ENCODE data around the gene COL28A1.
"Not testable (repeated sequence)": the region's sequence is repeated elsewhere in the genome, so short reads cannot be mapped to it uniquely, and the experiment has no call there.

Gene COL28A1

GRCh38 chr7:7417414-7417813, 118.3 kb downstream of the COL28A1 start:
- DNase-seq (ENCODE audit: low read depth, low spot score), result no peak

DNA sequence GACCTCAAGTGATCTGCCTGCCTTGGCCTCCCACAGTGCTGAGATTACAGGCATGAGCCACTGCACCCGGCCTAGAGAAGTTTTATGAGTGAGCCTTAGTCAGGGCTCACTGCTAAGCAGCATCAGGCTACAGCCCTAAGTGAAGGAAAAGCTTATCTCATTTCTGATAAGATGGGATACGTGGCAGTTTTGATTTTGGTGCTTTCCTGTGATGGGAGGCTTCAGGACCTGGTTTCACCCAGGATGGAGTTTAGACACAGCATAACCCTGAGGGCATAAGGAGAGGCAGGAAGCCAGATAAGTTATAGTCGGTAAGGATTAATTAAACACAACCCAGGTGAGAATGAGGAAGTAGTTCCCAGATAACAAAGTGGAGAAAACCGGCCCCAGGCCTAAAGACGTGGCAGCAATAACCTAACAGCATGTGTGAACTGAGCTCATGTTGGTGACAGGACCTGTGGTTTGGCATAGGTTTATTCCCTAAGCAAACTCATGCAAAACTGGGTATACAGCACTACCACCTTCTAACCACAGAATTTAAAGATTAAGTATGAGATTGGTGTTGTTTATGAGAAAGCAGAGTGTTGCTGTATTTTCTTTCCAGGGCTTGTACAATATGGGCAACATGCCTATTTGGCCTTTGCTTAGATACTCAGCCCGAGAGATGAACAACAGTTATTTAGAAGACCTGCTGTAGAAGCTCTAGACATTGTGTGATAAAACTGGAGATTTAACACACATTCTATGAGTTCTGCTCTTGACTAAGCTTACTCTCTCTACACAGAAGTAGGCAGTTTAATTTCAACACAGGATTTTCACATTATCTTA, 119.4 kb downstream of the COL28A1 start:
- DNase-seq (ENCODE audit: low read depth, low spot score), result peak; percentile 59

DNA sequence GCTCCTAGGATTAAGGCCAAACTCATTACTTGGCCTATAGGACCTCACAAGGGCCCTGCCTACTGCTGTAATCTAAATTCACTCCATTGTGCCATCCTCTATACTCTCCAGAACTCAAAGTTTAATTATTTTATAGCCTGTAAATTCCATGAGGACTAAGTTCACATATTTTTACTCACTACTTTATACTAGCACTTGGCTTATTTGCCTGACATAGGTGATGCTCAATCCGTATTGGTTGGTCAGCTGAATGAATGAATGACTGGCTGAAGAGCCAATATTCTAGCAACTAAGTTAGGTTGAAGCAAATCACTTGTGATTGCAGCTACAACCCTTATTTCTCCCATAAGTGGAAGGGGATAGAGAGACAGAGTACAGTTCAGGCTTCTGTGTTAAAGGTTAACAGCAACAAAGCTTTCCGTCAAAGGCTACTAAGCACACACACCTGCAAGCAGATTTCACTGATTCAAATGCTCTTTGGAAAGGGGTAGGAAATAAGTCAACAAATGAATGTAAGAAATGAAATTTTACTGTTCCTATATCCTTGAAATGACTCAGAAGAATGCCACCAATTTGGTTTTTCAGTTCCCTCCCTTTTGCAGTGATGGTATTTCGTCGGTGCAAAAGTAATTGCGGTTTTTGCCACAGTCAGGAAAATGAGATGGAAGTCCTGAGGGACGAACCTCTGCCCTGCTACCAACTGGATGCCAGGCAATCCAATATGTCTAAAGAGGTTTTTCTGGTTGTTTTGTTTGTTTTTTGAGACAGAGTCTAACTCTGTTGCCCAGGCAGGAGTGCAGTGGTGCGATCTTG, 120.7 kb downstream of the COL28A1 start:
- DNase-seq (ENCODE audit: low read depth, low spot score), result no peak

GRCh38 chr7:7408001-7408770, 127.5 kb downstream of the COL28A1 start:
- DNase-seq (ENCODE audit: low read depth, low spot score), result no peak

GRCh38 chr7:7405461-7405860, 130.2 kb downstream of the COL28A1 start:
- DNase-seq (ENCODE audit: low read depth, low spot score), result no peak

DNA sequence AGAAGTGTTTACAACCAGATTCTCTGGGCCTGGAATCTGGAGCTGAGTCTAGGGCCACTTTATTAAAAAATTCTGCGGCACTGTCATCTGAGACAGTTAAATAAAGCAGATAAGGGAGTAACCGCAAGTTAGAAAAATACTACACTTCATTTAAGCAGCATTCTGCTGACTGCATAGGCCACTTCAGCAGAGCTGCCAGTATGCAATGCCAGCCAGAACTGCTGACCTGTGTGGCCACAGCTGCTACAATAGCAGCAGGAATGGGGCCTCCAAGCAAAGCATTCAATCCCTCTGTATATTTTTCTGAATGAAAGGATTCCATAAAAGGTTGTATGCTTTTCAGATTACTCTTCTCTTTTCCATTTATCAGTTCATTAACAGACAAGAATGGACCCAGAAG, 136.0 kb downstream of the COL28A1 start:
- peak; percentile 60 for DNase-seq (ENCODE audit: low read depth, low spot score)

DNA sequence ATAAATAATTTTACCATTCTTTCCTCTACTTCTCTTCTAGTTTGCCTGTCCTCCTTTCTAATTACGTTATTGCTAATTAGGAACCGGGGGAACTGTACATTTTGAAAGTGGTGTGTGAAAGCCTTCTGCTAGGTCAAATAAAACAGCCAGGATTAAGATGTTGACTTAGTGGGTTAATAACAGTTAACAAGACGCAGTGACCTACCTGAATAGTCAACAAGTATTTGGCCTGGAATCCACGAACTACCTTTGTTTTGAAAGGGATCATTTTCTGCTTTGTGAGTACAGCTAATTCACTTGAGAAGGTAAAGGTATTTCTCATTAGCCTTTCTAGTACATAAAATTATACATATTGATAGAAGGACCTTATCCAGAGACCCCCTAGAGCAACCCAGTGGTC, 139.9 kb downstream of the COL28A1 start:
- no peak for DNase-seq (ENCODE audit: low read depth, low spot score)

GRCh38 chr7:7388164-7388563, 147.5 kb downstream of the COL28A1 start:
- not testable (repeated sequence) for DNase-seq (ENCODE audit: low read depth, low spot score)

DNA sequence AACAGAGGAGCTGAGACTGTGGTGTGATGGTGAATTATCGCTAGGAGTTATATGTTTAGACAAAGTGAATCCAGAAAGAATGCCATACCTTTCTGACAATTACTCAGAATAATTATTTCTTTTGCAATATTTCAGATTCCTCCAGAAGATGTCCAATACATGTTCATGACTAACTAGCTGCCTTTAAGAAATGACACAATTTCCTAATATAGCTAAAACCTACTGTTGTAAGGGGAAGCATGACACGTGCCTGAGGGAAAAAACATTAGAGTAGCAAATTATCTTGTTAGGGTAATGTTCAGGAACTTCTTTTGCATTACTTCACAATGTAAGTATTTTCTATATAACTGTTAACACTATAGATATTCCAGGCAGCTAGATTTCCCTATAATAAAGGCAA, 150.3 kb downstream of the COL28A1 start:
- no peak for DNase-seq (ENCODE audit: low read depth, low spot score)

DNA sequence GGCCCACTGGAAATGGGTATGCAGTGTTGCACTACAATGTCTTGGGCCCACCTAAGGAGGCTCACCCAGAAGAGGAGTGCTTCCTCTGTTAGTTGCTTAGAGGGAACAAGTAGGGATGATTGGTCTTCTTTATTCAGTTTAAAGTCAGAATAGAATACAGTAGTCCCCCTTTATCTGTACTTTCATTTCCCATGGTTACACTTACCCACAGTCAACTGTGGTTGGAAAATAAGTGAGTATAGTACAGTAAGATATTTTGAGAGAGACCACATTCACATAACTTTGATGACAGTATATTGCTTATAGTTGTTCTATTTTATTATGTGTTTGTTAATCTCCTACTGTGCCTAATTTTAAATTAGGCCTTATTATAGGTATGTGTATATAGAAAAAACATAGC, 151.4 kb downstream of the COL28A1 start:
- no peak for DNase-seq (ENCODE audit: low read depth, low spot score)

DNA sequence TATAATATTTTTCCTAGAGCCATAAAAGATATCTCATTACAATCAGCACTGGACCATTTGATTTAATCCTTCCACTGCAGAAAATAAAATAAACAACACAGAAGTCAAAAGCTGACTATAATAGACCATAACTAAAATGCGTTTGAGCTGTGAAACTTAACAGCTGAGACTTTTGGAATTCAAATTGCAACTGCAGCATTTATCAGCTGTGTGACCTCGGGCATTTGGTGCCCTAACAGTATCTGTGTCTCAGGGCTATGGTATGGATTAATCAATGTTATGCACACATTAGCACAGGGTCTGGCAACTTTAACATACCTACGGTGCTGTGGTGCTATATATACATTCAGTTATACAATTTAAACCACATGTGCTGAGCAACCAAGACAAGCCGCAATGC, 160.1 kb downstream of the COL28A1 start:
- DNase-seq (ENCODE audit: low read depth, low spot score), result no peak

GRCh38 chr7:7370076-7370475, 165.6 kb downstream of the COL28A1 start:
- DNase-seq (ENCODE audit: low read depth, low spot score), result no peak

DNA sequence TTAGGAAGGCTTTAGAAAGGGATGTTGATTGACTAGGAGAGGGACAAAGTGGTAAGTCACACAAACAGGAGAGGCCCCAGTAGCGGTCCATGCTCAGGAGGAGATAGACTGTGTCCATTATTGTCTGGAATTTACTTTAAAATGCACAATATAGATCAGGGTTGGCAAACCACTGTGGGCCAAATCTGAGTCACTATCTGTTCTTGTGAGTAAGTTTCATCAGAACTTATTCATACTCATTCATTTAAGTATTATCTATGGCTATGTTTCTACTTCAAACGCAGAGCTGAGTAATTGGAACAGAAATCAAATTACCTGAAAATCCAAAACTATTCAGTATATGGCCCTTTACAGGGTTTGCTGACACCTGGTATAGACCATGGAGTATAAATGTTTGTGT, 166.5 kb downstream of the COL28A1 start:
- no peak for DNase-seq (ENCODE audit: low read depth, low spot score)

DNA sequence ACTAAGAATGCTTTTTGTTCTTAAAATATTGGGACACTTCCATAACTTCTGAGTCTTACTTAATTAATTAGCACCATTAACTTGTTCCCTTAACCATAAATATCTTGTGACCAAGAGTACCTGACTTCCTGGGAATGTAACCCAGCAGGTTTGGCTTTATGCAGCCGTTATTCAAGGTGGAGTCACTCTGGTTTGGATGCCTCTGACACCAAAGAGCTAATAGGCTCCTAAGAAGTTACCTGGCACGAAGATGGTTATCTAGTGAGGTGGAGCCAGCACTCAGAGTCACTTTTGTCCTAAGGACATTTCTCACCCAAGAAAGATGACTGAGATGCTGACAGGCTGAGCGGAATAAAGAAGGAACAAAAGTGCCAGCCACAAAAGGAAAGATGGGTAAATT, 181.0 kb downstream of the COL28A1 start:
- DNase-seq (ENCODE audit: low read depth, low spot score), result no peak

- no peak for DNase-seq (ENCODE audit: low read depth, low spot score)
Observed at GRCh38 chr7:7352845-7353244, 182.8 kb downstream of the COL28A1 start.

GRCh38 chr7:7351832-7352231, 183.8 kb downstream of the COL28A1 start:
- DNase-seq (ENCODE audit: low read depth, low spot score), result no peak

- DNase-seq (ENCODE audit: low read depth, low spot score), result no peak
Observed at GRCh38 chr7:7351156-7351555, 184.5 kb downstream of the COL28A1 start.

DNA sequence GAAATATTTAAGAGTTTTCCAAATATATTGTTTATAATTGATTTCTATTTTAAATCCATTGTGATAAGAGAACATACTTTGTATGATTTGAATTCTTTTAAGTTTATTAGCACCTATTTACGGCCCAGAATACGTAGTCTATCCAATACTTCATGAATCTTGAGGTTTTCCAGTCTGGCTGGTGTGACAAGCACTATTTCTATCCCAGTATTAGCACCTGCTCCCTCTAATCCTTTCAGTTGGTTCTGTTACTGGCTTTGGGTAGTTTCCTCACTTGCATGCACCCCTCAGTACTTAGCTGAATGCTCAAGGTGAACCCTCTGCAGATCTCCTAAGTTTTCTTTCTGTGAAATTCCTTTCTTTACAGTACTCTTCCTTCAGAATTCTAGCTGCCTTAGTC, 186.5 kb downstream of the COL28A1 start:
- no peak for DNase-seq (ENCODE audit: low read depth, low spot score)

DNA sequence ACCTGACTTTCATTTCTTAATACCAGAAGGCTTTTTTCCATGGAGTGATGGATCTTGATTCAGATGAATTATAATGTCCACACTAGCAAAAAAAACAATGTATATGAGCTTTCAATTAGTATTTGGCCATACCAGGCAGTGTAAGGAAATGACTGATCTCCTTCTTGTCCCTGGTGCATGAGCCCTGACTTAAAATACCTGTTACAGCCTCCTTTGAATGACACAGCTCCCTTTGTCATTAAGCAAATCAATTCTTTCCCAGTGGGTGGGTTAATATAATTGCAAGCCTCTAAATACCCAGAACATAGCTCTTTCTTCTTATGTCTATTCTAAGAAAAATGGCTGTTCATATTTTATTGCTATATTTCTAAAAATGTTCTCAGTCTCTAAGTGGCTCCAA, 188.6 kb downstream of the COL28A1 start:
- DNase-seq (ENCODE audit: low read depth, low spot score), result no peak

GRCh38 chr7:7344583-7344982, 191.1 kb downstream of the COL28A1 start:
- no peak for DNase-seq (ENCODE audit: low read depth, low spot score)

DNA sequence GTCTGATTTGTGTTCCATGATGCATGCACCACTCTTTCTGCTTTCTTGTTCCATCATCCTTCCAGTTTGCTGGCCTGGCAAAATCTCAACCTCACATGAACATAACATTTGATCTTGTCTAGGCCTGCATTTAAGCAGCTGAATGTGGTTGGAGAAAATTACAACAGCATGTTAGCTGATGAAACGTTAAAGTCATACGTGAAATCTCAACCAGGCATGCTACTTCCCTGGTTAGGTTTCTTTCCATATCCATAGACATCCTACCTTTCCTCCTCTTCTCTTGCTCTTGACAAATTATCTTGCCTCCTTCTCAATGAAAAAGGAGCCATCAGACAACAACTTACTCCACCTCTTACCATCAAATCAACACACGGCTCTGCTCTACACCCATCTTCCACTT, 199.8 kb downstream of the COL28A1 start:
- no peak for DNase-seq (ENCODE audit: low read depth, low spot score)

- no peak for DNase-seq (ENCODE audit: low read depth, low spot score)
Observed at GRCh38 chr7:7335215-7335614, 200.5 kb downstream of the COL28A1 start.

Data from astrocyte of the hippocampus (primary cell).